Activated CD4-positive, alpha-beta T cell treated with anti-CD3 and anti-CD28 coated beads, Interleukin-2, amount 50 U/mL, for 1 hour (primary cell): ENCODE results near the gene PCDHGA1.

Experiments used
- DNase-seq: peaks from one replicate; pipeline ENCODE4 v3.0.0-alpha.2; 2020

PCDHGA1 gene

GRCh38 chr5:141547921-141548320, 217.6 kb downstream of the PCDHGA1 start:
- DNase-seq = no peak

- DNase-seq = peak; percentile 81
Measured at GRCh38 chr5:141557681-141558136, 227.4 kb downstream of the PCDHGA1 start.

GRCh38 chr5:141558150-141558549, 227.8 kb downstream of the PCDHGA1 start:
- DNase-seq = no peak

- DNase-seq = no peak
Measured at GRCh38 chr5:141559461-141559860, 229.1 kb downstream of the PCDHGA1 start.

- no peak for DNase-seq
Measured at GRCh38 chr5:141560151-141560550, 229.8 kb downstream of the PCDHGA1 start.

- DNase-seq = no peak
Measured at GRCh38 chr5:141560725-141561483, 230.6 kb downstream of the PCDHGA1 start.
